Left lung (tissue), 10 donors: ENCODE measurements around the gene LGR5. TPM values are rescaled to one million over a fixed set of nuclear protein-coding genes. Genes with fewer than 3 reads are reported as not detected.
"Not testable (repeated sequence)": the region's sequence is repeated elsewhere in the genome, so short reads cannot be mapped to it uniquely, and the experiment has no call there.

Experiments
- ATAC-seq: fragments of 200-7000 bp; cut with Tn5 transposase; one replicate; pipeline ENCODE4 v1.9.1; 2020; ENCODE audit warnings: moderate library complexity
- DNase-seq, 4 donors: peaks; one replicate each; pipeline ENCODE4 v3.0.0-alpha.2; 2013 to 2020
- H3K27ac ChIP-seq, 2 donors: fragments of 200-600 bp; sonication (generic) in 1 of 2; one replicate each; pipeline versions ENCODE4 v1.5.0 to v1.8.0; 2020 to 2021
- H3K27me3 ChIP-seq, 2 donors: fragments of 200-600 bp; sonication (generic) in 1 of 2; one replicate each; pipeline versions ENCODE4 v1.5.0 to v1.8.0; 2020 to 2021
- H3K36me3 ChIP-seq, 2 donors: fragments of 200-600 bp; sonication (generic) in 1 of 2; one replicate each; pipeline versions ENCODE4 v1.5.0 to v1.8.0; 2020 to 2021
- H3K4me1 ChIP-seq, 2 donors: fragments of 200-600 bp; one replicate each; pipeline ENCODE4 v1.8.0; 2021
- H3K4me3 ChIP-seq, 2 donors: fragments of 200-600 bp; sonication (generic) in 1 of 2; one replicate each; pipeline versions ENCODE4 v1.5.0 to v1.8.0; 2020 to 2021; ENCODE audit warnings: mild to moderate bottlenecking in 1 of 2
- H3K9me3 ChIP-seq, 2 donors: fragments of 200-600 bp; sonication (generic) in 1 of 2; one replicate each; pipeline versions ENCODE4 v1.5.0 to v1.8.0; 2020 to 2021
- intact Hi-C, 2 donors: fragments of 100-400 bp; cut with DNase I; formaldehyde crosslinking; loops; one replicate each; pipeline versions ENCODE4 v1.11.2 to v1.14.2; 2022
- polyA plus RNA-seq, 6 donors: library from polyadenylated mRNA; unstranded; fragments of 120-200 nt; gene quantifications; one replicate each; pipeline ENCODE4 v1.2.1, GENCODE V29; 2013; ENCODE audit not compliant: insufficient read length in 6 of 6
- total RNA-seq, 2 donors: library from RNA; stranded (reverse); fragmentation: NEBNext Ultra II Directional; extraction: Animal tissue kit (Norgen Biotek cat#: 25700); gene quantifications; one replicate each; pipeline ENCODE4 v1.2.1, GENCODE V29; 2021
- TF ChIP-seq, protein P1 (sequence below), 2 donors: fragments of 200-600 bp; sonication (generic) in 1 of 2; IDR thresholded peaks; one replicate each; pipeline versions ENCODE4 v1.5.0 to v1.8.0; 2021; ENCODE audit warnings: antibody characterized with exemption in 2 of 2
- donor health status: DM: no; HTN: yes; CAD: no.
- donor health status: DM: no; HTN: no; CAD: no.

The LGR5 gene
- total and polyA plus RNA-seq, 8 donors = 0.39 to 6.6 (median 3.3) TPM

DNA sequence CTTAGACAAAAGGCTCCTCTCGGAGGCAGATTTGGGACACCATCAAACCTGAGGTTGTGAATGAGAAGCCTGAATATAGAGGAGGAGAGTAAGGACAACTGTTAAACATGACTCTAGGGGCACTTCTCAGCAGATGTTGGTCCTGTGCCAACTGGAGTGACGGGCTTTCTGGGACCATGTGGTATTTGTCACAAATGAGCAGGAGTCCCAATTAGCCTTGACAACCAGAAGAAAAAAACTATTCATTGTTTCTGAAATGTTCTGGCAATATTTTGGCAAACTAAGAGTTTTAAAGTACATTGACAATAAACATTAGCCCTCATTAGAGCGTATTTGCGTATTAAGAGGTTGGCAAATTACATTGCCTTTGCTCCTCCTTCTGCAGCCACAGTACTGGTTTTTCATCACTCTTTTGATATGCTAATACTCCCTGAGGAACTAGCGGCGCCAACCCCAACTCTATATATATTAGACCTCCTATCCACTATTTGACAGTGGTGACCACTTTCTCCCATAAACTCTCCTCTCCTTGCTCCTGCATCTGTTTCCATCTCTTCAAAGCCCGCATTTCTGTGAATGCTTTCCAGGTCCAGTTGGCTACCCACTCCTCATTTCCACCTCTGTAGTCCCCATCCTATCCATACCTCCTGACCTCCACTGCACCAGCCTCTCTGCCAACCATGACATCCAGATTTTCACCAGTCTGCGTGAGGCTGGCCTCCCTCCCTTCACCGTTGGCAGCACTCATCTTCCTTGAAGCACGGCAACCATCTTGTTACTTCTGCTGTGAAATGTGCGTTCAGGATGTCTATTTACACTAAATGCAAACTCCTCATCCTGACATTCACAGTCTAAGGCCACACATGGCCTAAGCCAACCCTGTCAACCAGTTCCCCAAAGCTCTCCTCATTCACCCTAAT, 123.3 kb downstream of the LGR5 start:
- no peaks in the 10 kb centered on the region for H3K9me3 ChIP-seq
- no peaks in the 10 kb centered on the region for H3K27me3 ChIP-seq
- intact Hi-C loops = no loop called here
- TF ChIP-seq, protein P1, sequence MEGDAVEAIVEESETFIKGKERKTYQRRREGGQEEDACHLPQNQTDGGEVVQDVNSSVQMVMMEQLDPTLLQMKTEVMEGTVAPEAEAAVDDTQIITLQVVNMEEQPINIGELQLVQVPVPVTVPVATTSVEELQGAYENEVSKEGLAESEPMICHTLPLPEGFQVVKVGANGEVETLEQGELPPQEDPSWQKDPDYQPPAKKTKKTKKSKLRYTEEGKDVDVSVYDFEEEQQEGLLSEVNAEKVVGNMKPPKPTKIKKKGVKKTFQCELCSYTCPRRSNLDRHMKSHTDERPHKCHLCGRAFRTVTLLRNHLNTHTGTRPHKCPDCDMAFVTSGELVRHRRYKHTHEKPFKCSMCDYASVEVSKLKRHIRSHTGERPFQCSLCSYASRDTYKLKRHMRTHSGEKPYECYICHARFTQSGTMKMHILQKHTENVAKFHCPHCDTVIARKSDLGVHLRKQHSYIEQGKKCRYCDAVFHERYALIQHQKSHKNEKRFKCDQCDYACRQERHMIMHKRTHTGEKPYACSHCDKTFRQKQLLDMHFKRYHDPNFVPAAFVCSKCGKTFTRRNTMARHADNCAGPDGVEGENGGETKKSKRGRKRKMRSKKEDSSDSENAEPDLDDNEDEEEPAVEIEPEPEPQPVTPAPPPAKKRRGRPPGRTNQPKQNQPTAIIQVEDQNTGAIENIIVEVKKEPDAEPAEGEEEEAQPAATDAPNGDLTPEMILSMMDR (IDR thresholded peaks at IDR 0.05) = no peak
- ATAC-seq = no peak
- DNase-seq = peak in 1 of 4 donors; percentile 23
- H3K27ac ChIP-seq = no peak overlapping the region
- no peak overlapping the region for H3K4me3 ChIP-seq
- H3K4me1 ChIP-seq = no peaks in the 10 kb centered on the region
- no peaks in the 10 kb centered on the region for H3K36me3 ChIP-seq

DNA sequence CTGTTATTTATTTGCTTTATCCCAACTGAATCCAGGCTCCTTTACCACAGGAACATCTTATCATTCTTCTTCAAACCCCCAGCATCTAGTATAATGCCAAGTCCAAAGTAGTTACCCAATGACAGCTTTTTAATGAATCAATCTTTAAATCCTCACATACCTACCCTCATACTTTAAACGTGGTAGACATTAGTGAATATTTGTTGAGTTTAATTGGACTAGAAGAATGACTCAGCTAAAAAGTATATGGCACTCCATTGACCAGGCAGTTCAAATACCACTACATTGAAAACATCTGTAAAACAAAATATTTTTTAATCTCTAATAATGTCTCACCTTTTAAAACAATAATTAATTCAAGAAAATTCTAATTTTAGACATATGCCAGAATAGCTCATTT, 125.9 kb downstream of the LGR5 start:
- Histone ChIP-seq H3K27me3 (no peaks in the 10 kb centered on the region), H3K27ac (no peak overlapping the region), H3K4me1 (no peaks in the 10 kb centered on the region), H3K36me3 (no peaks in the 10 kb centered on the region), H3K9me3 (no peaks in the 10 kb centered on the region), H3K4me3 (no peak overlapping the region)
- TF ChIP-seq, protein P1 (IDR thresholded peaks at IDR 0.05) = no peak
- intact Hi-C loops = no loop called here
- ATAC-seq (no peak), DNase-seq (no peak)

DNA sequence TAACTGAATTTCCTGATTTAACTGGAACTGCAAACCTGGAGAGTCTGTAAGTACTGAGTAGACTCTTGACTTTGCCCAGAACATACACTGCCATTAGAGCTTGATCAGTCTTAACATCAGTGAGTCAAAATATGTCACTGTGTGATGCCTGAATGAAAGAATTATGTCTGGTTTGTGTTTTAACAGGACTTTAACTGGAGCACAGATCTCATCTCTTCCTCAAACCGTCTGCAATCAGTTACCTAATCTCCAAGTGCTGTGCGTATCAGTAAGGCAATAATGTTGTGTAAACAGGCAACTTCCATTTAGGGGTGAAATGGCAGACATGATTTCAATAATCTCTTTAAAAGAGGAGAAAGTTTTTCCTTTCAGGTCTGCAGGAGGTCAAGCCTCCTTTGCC, 127.1 kb downstream of the LGR5 start:
- no peak overlapping the region for H3K27ac ChIP-seq
- peak; percentile 45 for ATAC-seq
- no peak overlapping the region for H3K4me3 ChIP-seq
- H3K27me3 ChIP-seq = no peaks in the 10 kb centered on the region
- no peaks in the 10 kb centered on the region for H3K36me3 ChIP-seq
- TF ChIP-seq, protein P1 (IDR thresholded peaks at IDR 0.05) = no peak
- intact Hi-C loops = no loop called here
- no peaks in the 10 kb centered on the region for H3K4me1 ChIP-seq
- no peak for DNase-seq
- no peaks in the 10 kb centered on the region for H3K9me3 ChIP-seq

DNA sequence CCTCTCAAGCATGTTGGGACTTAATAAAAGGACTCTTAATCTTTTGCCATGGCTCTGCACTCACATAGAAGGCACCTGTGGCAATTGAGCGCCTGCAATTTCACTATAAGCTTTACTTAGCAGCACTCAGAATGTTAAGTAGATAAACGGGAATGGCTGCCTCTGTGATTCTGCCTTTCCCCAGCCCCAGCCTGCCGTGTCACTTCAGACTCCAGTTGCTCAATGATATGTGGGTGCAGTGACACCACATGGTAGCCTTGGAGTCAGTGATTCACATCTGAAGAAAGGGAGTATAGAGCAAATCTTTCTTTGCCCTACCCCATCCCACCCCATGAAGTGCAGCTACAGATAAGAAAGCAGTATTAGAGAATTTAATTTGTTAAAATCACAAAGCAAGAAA, 127.9 kb downstream of the LGR5 start:
- intact Hi-C loops = no loop called here
- peak; percentile 97 for ATAC-seq

DNA sequence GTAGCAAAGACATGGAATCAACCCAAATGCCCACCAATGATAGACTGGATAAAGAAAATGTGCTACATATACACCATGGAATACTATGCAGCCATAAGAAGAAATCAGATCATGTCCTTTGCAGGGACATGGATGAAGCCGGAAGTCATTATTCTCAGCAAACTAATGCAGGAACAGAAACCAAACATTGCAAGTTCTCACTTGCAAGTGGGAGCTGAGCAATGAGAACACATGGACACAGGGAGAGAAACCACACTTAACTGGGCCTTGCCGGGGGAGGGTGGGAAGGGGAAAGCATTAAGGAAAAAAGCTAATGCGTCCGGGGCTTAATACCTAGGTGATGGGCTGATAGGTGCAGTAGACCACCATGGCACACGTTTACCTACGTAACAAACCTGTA, 130.3 kb downstream of the LGR5 start:
- H3K27me3 ChIP-seq, H3K36me3 ChIP-seq, H3K4me3 ChIP-seq, H3K27ac ChIP-seq, ATAC-seq, DNase-seq, H3K9me3 ChIP-seq, H3K4me1 ChIP-seq, intact Hi-C loops: not testable (repeated sequence)

More for the DNA sequence above, 127.9 kb downstream of the LGR5 start:
- H3K36me3 ChIP-seq = no peaks in the 10 kb centered on the region
- no peaks in the 10 kb centered on the region for H3K9me3 ChIP-seq
- H3K27ac ChIP-seq = no peak overlapping the region
- no peaks in the 10 kb centered on the region for H3K27me3 ChIP-seq
- no peak overlapping the region for H3K4me3 ChIP-seq
- DNase-seq = peak in 3 of 4 donors; percentile 16 to 59 (median 42)
- TF ChIP-seq, protein P1 (IDR thresholded peaks at IDR 0.05) = no peak
- no peaks in the 10 kb centered on the region for H3K4me1 ChIP-seq
